PC-9 (cell line): ENCODE measurements around the gene WDR59. TPM values are rescaled to one million over a fixed set of nuclear protein-coding genes. Genes with fewer than 3 reads are reported as not detected.

Source experiments
- BruUV-seq: library from RNA; stranded (reverse); fragments of 400-500 nt; replicated peaks from 2 replicates; lab custom pipeline; 2021; lab: Mats Ljungman, UMichigan
- CTCF ChIA-PET: fragments of 300-600 bp; sonication (Branson Sonifier 250); formaldehyde crosslinking; loops from one replicate; lab custom pipeline; 2022; ENCODE audit warnings: antibody characterized with exemption; lab: Charles Lee
- POLR2A ChIA-PET: fragments of 300-600 bp; sonication (Branson Sonifier 250); formaldehyde crosslinking; loops from one replicate; lab custom pipeline; 2022; ENCODE audit warnings: antibody characterized with exemption; ENCODE audit not compliant: unreplicated experiment; lab: Charles Lee
- DNase-seq, 2 experiments: peaks; one replicate each; pipeline versions ENCODE4 v3.0.0 to v3.0.0-alpha.2; 2015 to 2022; ENCODE audit warnings: mixed read lengths in 1 of 2
- H2AFZ ChIP-seq: fragments of 200-600 bp; sonication (generic); 2 replicates; pipeline ENCODE4 v1.8.1; 2017; ENCODE audit warnings: antibody characterized with exemption
- H3F3A ChIP-seq: fragments of 200-600 bp; sonication (generic); 2 replicates; pipeline ENCODE4 v1.8.1; 2017; ENCODE audit warnings: antibody characterized with exemption, mild to moderate bottlenecking, low read depth; ENCODE audit not compliant: insufficient read depth
- H3K27ac ChIP-seq: fragments of 200-600 bp; sonication (generic); 2 replicates; pipeline ENCODE4 v1.6.1; 2016; ENCODE audit warnings: mixed run types
- H3K27me3 ChIP-seq: fragments of 200-600 bp; sonication (generic); 2 replicates; pipeline ENCODE4 v1.6.1; 2016; ENCODE audit warnings: low read depth, mixed run types; ENCODE audit not compliant: insufficient read depth
- H3K36me3 ChIP-seq: fragments of 200-600 bp; sonication (generic); 2 replicates; pipeline ENCODE4 v1.6.1; 2016; ENCODE audit warnings: low read depth, mixed run types
- H3K4me1 ChIP-seq: fragments of 200-600 bp; sonication (generic); replicated peaks from 2 replicates; pipeline ENCODE4 v1.6.1; 2016; ENCODE audit warnings: mixed run types; ENCODE audit not compliant: insufficient read depth
- H3K4me2 ChIP-seq: fragments of 200-600 bp; sonication (generic); 2 replicates; pipeline ENCODE4 v1.6.1; 2017; ENCODE audit warnings: mixed run types
- H3K4me3 ChIP-seq: fragments of 200-600 bp; sonication (generic); 2 replicates; pipeline ENCODE4 v1.6.1; 2016; ENCODE audit warnings: mixed run types
- H3K79me2 ChIP-seq: fragments of 200-600 bp; sonication (generic); 2 replicates; pipeline ENCODE4 v1.6.1; 2017; ENCODE audit warnings: low read depth, mixed run types
- H3K9me2 ChIP-seq: fragments of 200-600 bp; sonication (generic); 2 replicates; pipeline ENCODE4 v1.8.1; 2017; ENCODE audit warnings: mild to moderate bottlenecking; ENCODE audit not compliant: insufficient read depth
- H3K9me3 ChIP-seq: fragments of 200-600 bp; sonication (generic); 2 replicates; pipeline ENCODE4 v1.8.1; 2016; ENCODE audit warnings: low read depth; ENCODE audit not compliant: insufficient read depth
- H4K20me1 ChIP-seq: fragments of 200-600 bp; sonication (generic); 2 replicates; pipeline ENCODE4 v1.8.1; 2017; ENCODE audit not compliant: insufficient read depth
- CTCF ChIP-seq: fragments of 200-600 bp; sonication (generic); conservative IDR thresholded peaks from 2 replicates; pipeline ENCODE4 v1.6.1; 2017; ENCODE audit warnings: mixed run types, antibody characterized with exemption, mild to moderate bottlenecking, moderate library complexity
- EZH2 ChIP-seq: fragments of 200-600 bp; sonication (generic); IDR thresholded peaks from 2 replicates; pipeline ENCODE4 v1.8.0; 2017; ENCODE audit warnings: antibody characterized with exemption, low read depth
- intact Hi-C: fragments of 100-400 bp; cut with micrococcal nuclease; formaldehyde crosslinking; loops from one replicate; pipeline ENCODE4 v1.10.0; 2022; ENCODE audit not compliant: unreplicated experiment
- total RNA-seq: library from RNA; stranded (reverse); gene quantifications from 2 replicates; pipeline ENCODE4 v1.2.3, GENCODE V29; 2021

The WDR59 gene
- total RNA-seq, 1 experiment from 2014 or later, result 97.1 TPM

- H3K9me2 ChIP-seq, result no peaks in the 10 kb centered on the region
- no peak for TF ChIP-seq CTCF
- TF ChIP-seq EZH2, result no peak
- no peaks in the 10 kb centered on the region for H3K4me1 ChIP-seq
- H3K9me3 ChIP-seq, result 0 out of 2 replicates have a peak, but pooled peaks cover 4% of the 10 kb centered on the region
- no peaks in the 10 kb centered on the region for H3K36me3 ChIP-seq
- no peak overlapping the region for H3K4me2 ChIP-seq
- CTCF ChIA-PET, result no interaction called here
- peaks cover 8% of the 10 kb centered on the region; the same call in 1 of the 2 replicates for H3K27me3 ChIP-seq
- no peak overlapping the region for H3K27ac ChIP-seq
- H2AFZ ChIP-seq, result no peak overlapping the region
- intact Hi-C loops, result no loop called here
- no peaks in the 10 kb centered on the region for H3K79me2 ChIP-seq
- H3K4me3 ChIP-seq, result no peak overlapping the region
- no TSS peak for BruUV-seq
- no peaks in the 10 kb centered on the region for H4K20me1 ChIP-seq
- H3F3A ChIP-seq, result peaks cover 10% of the 10 kb centered on the region; the same call in 1 of the 2 replicates
- POLR2A ChIA-PET, result no interaction called here
- DNase-seq, result no peak
Observed at GRCh38 chr16:74825941-74826340, 159.0 kb downstream of the WDR59 start.

- Histone ChIP-seq H3K36me3 (no peaks in the 10 kb centered on the region), H3K9me2 (no peaks in the 10 kb centered on the region), H3K79me2 (no peaks in the 10 kb centered on the region), H3K4me3 (no peak overlapping the region), H3F3A (peaks cover 10% of the 10 kb centered on the region; the same call in 1 of the 2 replicates), H3K27me3 (peaks cover 11% of the 10 kb centered on the region), H4K20me1 (no peaks in the 10 kb centered on the region), H2AFZ (no peak overlapping the region), H3K27ac (no peak overlapping the region), H3K9me3 (0 out of 2 replicates have a peak, but pooled peaks cover 4% of the 10 kb centered on the region), H3K4me2 (no peak overlapping the region), H3K4me1 (no peaks in the 10 kb centered on the region)
- POLR2A ChIA-PET, result no interaction called here
- no peak for DNase-seq
- no TSS peak for BruUV-seq
- intact Hi-C loops, result no loop called here
- CTCF ChIA-PET, result no interaction called here
- TF ChIP-seq EZH2 (no peak), CTCF (no peak)
Observed at GRCh38 chr16:74825016-74825415, 159.9 kb downstream of the WDR59 start.

Other genes with a start within 250 kb of the WDR59 start
- gene FA2H, start 210.3 kb downstream of the WDR59 start, total RNA-seq, result 3.5 and 4.8 TPM in 2 replicates
- 64.4 and 79.3 TPM in 2 replicates for gene ZNRF1, start 13.9 kb upstream of the WDR59 start, total RNA-seq
- gene LDHD, start 131.7 kb upstream of the WDR59 start, total RNA-seq, result 1.1 and 1.3 TPM in 2 replicates
- gene ZFP1, start 163.4 kb upstream of the WDR59 start, total RNA-seq, result 10.9 and 16.9 TPM in 2 replicates
- gene CTRB2, start 222.0 kb upstream of the WDR59 start, total RNA-seq, result not detected in 2 replicates
- not detected in 2 replicates for gene CTRB1, start 233.9 kb upstream of the WDR59 start, total RNA-seq